GM21447 (cell line): Measurements from ENCODE around the gene THTPA.
A peak's percentile ranks its signal among the peaks of the same experiment; 100 is the strongest.

Experiments
- ATAC-seq: cut with Tn5 transposase; IDR thresholded peaks from one replicate; pipeline ENCODE4 v1.9.1; 2021; ENCODE audit not compliant: unreplicated experiment

Gene THTPA

GRCh38 chr14:23566778-23567185 lies 10.7 kb downstream of the THTPA start:
- peak; percentile 8 for ATAC-seq

DNA sequence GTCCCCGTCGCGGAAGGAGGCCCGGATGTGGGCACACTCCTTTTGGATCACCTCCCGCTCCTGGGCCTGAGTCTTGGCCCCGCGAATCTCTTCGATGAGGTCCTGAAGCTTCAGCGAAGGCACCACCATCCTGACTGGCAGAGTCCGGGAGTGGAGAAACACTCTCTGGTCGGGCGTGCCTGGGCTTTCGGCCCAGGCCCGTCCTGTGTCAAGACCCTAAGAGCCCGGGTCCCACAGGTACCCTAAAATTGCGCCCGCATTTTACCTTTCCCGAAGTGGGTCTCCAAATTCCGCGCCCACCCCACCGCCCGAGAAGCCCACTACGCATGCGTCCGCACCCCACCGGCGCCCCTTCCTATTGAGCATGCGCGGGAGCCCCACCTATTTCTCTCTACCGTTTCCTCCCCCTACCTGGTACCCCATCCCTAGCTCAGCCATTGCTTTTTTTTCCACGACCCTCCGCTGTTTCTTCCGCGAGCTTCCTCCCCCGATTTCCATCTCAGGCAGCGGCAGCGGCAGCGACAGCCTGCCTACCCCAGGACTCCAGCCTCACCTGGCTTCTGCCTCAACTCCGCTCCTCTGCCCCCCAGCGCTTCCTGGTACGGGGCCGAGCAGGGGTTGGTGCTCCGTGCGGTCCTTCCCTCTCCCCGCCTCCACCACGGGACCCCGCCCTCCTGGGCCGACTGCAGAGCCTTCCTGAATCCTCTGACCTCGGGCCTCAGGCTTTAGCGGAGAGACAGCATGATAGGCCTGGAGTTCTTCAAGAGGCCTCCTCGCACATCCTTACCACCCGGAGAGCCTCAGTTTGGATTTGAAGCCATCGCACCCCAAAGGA lies 11.3 kb downstream of the THTPA start, which contains the start of gene AP1G2:
TSS of gene AP1G2 (minus strand) at position 606 of the 835 bp plus-strand sequence. CDS start at position 129, 477 bp downstream.
- ATAC-seq = peak; percentile 88

DNA sequence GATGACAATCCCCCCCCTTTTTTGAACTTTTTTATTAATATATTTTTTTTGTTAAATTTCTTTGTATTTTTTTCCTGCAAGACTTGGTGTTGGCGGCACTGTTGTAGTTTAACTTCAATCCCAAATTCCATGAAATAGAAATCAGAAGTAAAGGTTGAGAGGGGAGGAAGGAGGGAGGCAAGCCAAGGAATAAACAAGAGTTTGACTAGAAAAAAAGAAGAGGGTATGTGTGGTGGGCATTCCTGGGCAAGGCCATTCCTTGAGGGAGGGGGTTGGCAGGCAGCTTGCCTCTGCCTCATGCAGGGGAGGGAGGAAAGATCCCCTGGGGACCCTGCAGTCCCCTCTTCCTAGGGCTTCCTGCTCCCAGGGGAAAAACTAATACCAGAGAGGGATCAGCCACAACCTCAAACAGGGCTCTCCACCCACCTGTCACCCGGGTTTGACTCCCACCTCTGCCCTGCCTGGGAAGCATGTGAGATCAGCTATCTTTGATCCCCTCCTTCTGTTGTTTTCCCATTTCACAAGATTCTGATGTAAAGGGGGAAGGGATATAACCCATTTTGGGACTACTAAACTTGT lies 12.0 kb downstream of the THTPA start:
- ATAC-seq = no peak

- ATAC-seq = no peak
Observed at GRCh38 chr14:23568600-23569331, 12.7 kb downstream of the THTPA start.

- no peak for ATAC-seq
Observed at GRCh38 chr14:23569443-23570151, 13.5 kb downstream of the THTPA start.

DNA sequence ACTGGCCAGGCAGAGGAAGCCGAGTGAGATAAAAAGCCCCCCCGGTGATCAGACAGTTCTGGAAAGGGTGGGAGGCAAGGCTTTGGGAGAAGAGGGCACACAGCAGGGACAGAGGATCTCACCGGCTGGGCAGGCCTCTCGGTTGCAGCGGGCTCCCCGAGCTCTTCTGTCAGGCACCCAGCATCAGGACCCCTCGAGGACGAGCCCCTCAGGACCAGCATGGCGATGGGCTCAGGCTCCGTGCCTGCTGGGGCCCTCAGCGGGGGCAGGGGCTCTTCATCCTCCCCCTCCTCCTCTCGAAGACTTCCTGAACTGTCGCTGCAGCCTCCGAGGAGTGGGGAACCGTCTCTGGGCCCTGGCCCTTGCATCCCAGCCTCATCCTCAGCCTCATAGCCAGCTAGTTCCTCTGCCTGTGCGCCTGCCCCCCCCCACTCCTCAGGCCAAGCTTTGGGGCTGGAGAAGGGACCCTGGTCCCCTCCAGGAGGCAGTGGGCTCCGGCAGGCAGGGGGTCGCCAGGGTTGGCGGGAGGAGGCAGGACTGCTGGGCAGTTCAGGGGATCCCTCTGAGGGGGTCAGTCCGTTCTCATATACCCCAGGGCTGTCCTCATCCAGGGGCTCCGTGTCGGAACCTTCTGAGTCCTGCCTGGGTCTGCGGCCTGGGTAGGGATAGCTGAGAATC lies 14.9 kb downstream of the THTPA start:
- no peak for ATAC-seq

GRCh38 chr14:23571701-23572523 lies 15.8 kb downstream of the THTPA start:
- ATAC-seq = no peak

- ATAC-seq = no peak
Observed at GRCh38 chr14:23572524-23572828, 16.4 kb downstream of the THTPA start.

GRCh38 chr14:23572836-23573235 lies 16.8 kb downstream of the THTPA start:
- no peak for ATAC-seq

DNA sequence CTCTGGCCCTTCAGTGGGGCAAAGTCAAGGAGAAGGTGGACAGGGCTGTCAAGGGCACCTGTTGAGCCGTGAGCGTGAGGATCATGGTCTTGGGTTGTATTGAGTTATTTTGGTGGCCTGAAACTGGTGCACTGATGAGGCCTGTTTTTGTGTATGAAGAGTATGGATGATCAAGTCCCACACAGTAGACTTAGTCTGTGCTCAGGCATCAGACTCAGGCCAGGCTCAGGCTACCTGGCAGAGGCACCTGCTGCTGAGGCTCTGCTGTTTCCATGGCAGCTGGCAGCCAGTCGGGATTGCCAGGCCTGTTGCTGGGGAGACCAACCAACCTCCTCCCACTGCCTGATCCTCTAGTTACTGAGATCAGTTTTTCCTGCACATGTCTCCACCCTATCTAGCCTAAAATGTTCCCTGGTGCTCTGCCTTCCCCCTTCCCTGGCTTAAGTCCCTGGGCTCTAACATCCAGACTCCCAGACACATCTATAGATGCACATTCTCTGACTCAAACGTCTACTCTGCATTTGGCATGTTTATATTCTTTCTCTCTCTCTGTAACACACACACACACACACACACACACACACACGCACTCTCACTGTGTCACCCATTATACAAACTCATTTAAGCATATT lies 17.4 kb downstream of the THTPA start:
- ATAC-seq = no peak

- ATAC-seq = no peak
Observed at GRCh38 chr14:23577004-23577681, 21.1 kb downstream of the THTPA start.

- ATAC-seq = no peak
Observed at GRCh38 chr14:23577710-23578392, 21.8 kb downstream of the THTPA start.

- no peak for ATAC-seq
Observed at GRCh38 chr14:23578560-23579310, 22.7 kb downstream of the THTPA start, which contains the start of gene JPH4. Gene JPH4, minus strand, starts transcription at chr14:23578790. Its CDS starts 1,337 bp downstream, at chr14:23577453.

DNA sequence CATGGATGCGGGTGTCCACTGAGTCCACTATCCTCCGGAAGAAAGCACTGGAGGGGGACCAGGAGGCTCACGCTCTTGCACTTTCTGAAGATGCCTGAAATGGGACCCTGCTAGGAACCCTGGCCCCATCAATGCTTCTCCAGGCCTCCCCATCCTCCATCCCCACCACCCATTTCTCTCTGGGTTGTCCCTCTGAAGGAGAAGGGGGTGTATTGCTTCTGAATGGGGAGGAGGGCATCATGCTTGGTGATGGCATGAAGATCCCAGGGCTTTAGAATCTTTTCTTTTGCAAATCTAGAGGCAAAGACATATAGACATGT lies 23.2 kb downstream of the THTPA start:
- no peak for ATAC-seq

DNA sequence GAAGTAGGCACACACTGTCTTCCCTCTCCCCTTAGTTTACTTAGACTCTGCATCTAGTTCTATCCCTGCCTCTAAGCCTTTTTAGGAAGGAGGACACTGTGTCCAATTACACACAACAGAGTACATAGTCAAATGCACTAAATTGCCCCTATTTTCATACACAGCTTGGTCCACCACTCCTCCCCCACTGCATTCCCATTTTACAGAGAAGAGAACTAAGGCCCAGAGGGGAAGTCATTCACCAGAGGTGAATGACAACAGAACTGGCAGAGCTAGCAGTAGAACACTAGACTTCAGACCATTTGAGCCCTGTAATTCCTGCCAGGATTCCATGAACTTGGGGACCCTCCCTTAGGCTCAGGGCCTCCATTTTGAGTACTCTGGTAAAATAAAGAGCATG lies 23.7 kb downstream of the THTPA start:
- no peak for ATAC-seq

GRCh38 chr14:23580152-23580926 lies 24.3 kb downstream of the THTPA start:
- no peak for ATAC-seq

DNA sequence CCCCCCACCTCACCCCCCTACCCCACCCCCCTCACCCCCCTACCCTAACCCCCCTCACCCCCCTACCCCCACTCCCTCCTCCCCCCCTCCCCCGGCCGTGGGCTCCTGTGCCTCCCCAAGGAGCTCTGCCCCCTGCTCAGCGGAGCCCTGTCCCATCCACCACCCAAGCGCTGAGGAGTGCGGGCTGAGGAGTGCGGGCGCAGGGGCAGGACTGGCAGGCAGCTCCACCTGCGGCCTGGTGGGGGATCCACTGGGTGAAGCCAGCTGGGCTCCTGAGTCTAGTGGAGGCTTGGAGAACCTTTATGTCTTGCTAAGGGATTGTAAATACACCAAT lies 24.8 kb downstream of the THTPA start:
- ATAC-seq = no peak
